ENCODE measurements around the gene CACNA1C. TPM values are rescaled to one million over a fixed set of nuclear protein-coding genes. Genes with fewer than 3 reads are reported as not detected.

Gene CACNA1C
- total and polyA plus RNA-seq, 2 of the 4 experiments (the other 2 are of a cell fraction) = 1.6 to 2.6 TPM

GRCh38 chr12:2559931-2560330 lies 507.1 kb downstream of the CACNA1C start:
- Histone ChIP-seq H2BK120ac (ENCODE audit: low read depth, low read length) (no peak overlapping the region), H3K4me1 (ENCODE audit: control insufficient read depth, insufficient read depth, low read length) (0 out of 2 replicates have a peak, but pooled peaks cover 2% of the 10 kb centered on the region), H3K27me3 (ENCODE audit: control insufficient read depth, insufficient read depth, low read length) (no peaks in the 10 kb centered on the region), H4K20me1 (ENCODE audit: insufficient read depth, low read length) (no peaks in the 10 kb centered on the region), H3K79me1 (ENCODE audit: low read depth in 1 of 2, low read length in 2 of 2) (no peaks in the 10 kb centered on the region), H2BK15ac (ENCODE audit: low read depth, low read length) (no peak overlapping the region), H3K27ac (ENCODE audit: insufficient read depth, low read length) (no peak overlapping the region), H3K14ac (replicated peaks; ENCODE audit: low read depth, low read length) (no peak overlapping the region), H2AK9ac (replicated peaks; ENCODE audit: low read depth, low read length, poor library complexity) (no peak overlapping the region), H4K8ac (ENCODE audit: low read depth in 2 of 2, low read length in 2 of 2) (no peak overlapping the region), H2BK20ac (ENCODE audit: low read depth, low read length) (no peak overlapping the region), H2BK5ac (ENCODE audit: low read depth, low read length, poor library complexity, severe bottlenecking) (no peak overlapping the region), H4K91ac (ENCODE audit: insufficient read depth, low read depth, low read length) (no peak overlapping the region), H3K9me3 (ENCODE audit: control insufficient read depth, insufficient read depth, low read length) (no peaks in the 10 kb centered on the region), H4K5ac (ENCODE audit: low read depth, low read length) (no peak overlapping the region), H2AK5ac (ENCODE audit: low read depth, low read length) (no peak overlapping the region), H3K23ac (ENCODE audit: low read depth, low read length) (no peak overlapping the region), H3K4me3 (ENCODE audit: insufficient read depth, low read depth, low read length) (no peak overlapping the region), H3K4ac (ENCODE audit: low read depth, low read length) (no peak overlapping the region), H3K36me3 (ENCODE audit: control insufficient read depth, insufficient read depth, low read length) (peaks cover 14% of the 10 kb centered on the region), H3K18ac (ENCODE audit: low read depth, low read length) (no peak overlapping the region), H2AFZ (replicated peaks; ENCODE audit: low read length, poor library complexity) (no peak overlapping the region), H3K56ac (ENCODE audit: extremely low read depth, insufficient read depth, low read length) (no peak overlapping the region), H3K4me2 (ENCODE audit: low read depth, low read length) (no peak overlapping the region), H3K9me1 (ENCODE audit: insufficient read depth, low read length) (no peaks in the 10 kb centered on the region), H3K9ac (ENCODE audit: low read depth, low read length) (no peak overlapping the region)
- WGBS, 2 experiments (ENCODE audit: extremely low coverage in 2 of 2, insufficient read length in 1 of 2) = 97% methylated on average over 4 of the region's 6 CpGs; no CpG with 5 or more reads in 1 of the 2 experiments
- POLR2A ChIA-PET (ENCODE audit: unreplicated experiment) = no interaction called here
- ATAC-seq (ENCODE audit: low read depth) = no peak
- BruUV-seq (replicated peaks) = no TSS peak
- DNase-seq = no peak
- dilution Hi-C loops (cut with HindIII; ENCODE audit: low sequenced_read_pairs, unreplicated experiment) = no loop called here
- in situ Hi-C loops (cut with MboI; ENCODE audit: low sequenced_read_pairs) = no loop called here
- CTCF ChIA-PET = no interaction called here
- TF ChIP-seq NFE2L2 (IDR thresholded peaks at IDR 0.05; ENCODE audit: low read depth, low read length) (no peak), CHD1 (IDR thresholded peaks at IDR 0.05; ENCODE audit: low read depth, low read length) (no peak), MAZ (IDR thresholded peaks at IDR 0.05; ENCODE audit: borderline replicate concordance, low read depth, low read length) (no peak), CTCF (conservative IDR thresholded peaks at IDR 0.05; ENCODE audit: low read depth, low read length) (no peak), FOS (IDR thresholded peaks at IDR 0.05; ENCODE audit: low read depth, low read length) (no peak), RCOR1 (IDR thresholded peaks at IDR 0.05; ENCODE audit: insufficient replicate concordance, low read length) (no peak), MXI1 (IDR thresholded peaks at IDR 0.05; ENCODE audit: borderline replicate concordance, low read depth, low read length) (no peak), RFX5 (IDR thresholded peaks at IDR 0.05; ENCODE audit: low read depth, low read length) (no peak), POLR2A (IDR thresholded peaks at IDR 0.05; ENCODE audit: low read depth, low read length) (no peak), ELK1 (IDR thresholded peaks at IDR 0.05; ENCODE audit: borderline replicate concordance, low read depth, low read length) (no peak), CEBPB (IDR thresholded peaks at IDR 0.05; ENCODE audit: low read depth, low read length) (no peak), RAD21 (IDR thresholded peaks at IDR 0.05; ENCODE audit: low read length) (no peak), SMC3 (IDR thresholded peaks at IDR 0.05; ENCODE audit: low read depth, low read length) (no peak)
- TF ChIP-seq, protein P1, sequence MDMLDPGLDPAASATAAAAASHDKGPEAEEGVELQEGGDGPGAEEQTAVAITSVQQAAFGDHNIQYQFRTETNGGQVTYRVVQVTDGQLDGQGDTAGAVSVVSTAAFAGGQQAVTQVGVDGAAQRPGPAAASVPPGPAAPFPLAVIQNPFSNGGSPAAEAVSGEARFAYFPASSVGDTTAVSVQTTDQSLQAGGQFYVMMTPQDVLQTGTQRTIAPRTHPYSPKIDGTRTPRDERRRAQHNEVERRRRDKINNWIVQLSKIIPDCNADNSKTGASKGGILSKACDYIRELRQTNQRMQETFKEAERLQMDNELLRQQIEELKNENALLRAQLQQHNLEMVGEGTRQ (IDR thresholded peaks at IDR 0.05; ENCODE audit: low read depth, low read length) = no peak
- intact Hi-C loops (cut with micrococcal nuclease) = no loop called here

Data from IMR-90 (cell line).